Measurements from ENCODE around the gene KLHL26.

The KLHL26 gene

DNA sequence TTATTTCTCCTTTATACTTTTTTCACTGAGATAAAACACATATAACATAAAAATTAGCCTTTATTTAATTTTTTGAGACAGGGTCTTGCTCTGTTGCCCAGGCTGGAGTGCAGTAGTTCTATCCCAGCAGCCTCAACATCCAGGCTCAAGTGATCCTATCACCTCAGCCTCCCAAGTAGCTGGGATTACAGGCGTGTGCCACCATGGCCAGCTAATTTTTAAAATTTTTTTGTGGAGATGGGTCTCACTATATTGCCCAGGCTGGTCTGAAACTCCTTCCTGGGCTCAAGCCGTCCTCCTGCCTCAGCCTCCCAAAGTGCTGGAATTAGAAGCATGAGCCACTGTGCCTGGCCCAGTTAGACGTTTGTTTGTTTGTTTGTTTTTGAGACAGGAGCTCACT, 75.1 kb downstream of the KLHL26 start:
- Histone ChIP-seq H3K4me1 (ENCODE audit: control insufficient read depth in 5 of 5, insufficient read depth in 5 of 5, low read length in 5 of 5) (peaks cover 0 to 28% (median 23%) of the 10 kb centered on the region in 5 donors), H3K9me3 (ENCODE audit: control insufficient read depth in 5 of 5, low read length in 5 of 5) (no peaks in the 10 kb centered on the region), H3K4me3 (ENCODE audit: low read depth in 1 of 5, low read length in 5 of 5) (no peak overlapping the region), H3K27ac (ENCODE audit: low read depth, low read length) (no peak overlapping the region), H3K36me3 (ENCODE audit: control insufficient read depth in 5 of 5, insufficient read depth in 5 of 5, low read length in 5 of 5) (peaks cover 0 to 6% (median 0%) of the 10 kb centered on the region in 5 donors), H3K9ac (ENCODE audit: low read length in 5 of 5) (no peak overlapping the region), H3K27me3 (ENCODE audit: control insufficient read depth in 5 of 5, insufficient read depth in 4 of 5, low read length in 5 of 5) (no peaks in the 10 kb centered on the region)

DNA sequence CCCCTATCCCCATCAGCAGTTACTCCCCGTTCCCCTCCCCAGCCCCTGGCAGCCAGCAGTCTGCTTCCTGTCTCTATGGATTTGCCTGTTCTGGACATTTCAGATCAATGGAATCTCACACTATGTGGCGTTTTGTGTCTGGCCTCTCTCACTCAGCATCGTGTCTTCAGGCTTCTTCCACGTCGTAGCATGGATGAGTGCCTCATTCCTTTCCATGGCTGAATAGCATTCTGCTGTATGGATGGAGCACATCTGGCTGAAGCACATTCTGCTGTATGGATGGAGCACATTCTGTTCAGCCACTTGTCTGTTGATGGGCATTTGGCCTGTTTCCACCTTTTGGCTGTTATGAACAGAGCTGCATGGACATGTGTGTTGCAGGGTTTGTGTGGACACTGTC, 76.2 kb downstream of the KLHL26 start:
- peaks cover 0 to 6% (median 0%) of the 10 kb centered on the region in 5 donors for H3K36me3 ChIP-seq (ENCODE audit: control insufficient read depth in 5 of 5, insufficient read depth in 5 of 5, low read length in 5 of 5)
- H3K4me1 ChIP-seq (ENCODE audit: control insufficient read depth in 5 of 5, insufficient read depth in 5 of 5, low read length in 5 of 5), result peaks cover 0 to 32% (median 24%) of the 10 kb centered on the region in 5 donors
- H3K4me3 ChIP-seq (ENCODE audit: low read depth in 1 of 5, low read length in 5 of 5), result no peak overlapping the region
- H3K27me3 ChIP-seq (ENCODE audit: control insufficient read depth in 5 of 5, insufficient read depth in 4 of 5, low read length in 5 of 5), result no peaks in the 10 kb centered on the region
- no peak overlapping the region for H3K9ac ChIP-seq (ENCODE audit: low read length in 5 of 5)
- H3K9me3 ChIP-seq (ENCODE audit: control insufficient read depth in 5 of 5, low read length in 5 of 5), result no peaks in the 10 kb centered on the region
- H3K27ac ChIP-seq (ENCODE audit: low read depth, low read length), result no peak overlapping the region

DNA sequence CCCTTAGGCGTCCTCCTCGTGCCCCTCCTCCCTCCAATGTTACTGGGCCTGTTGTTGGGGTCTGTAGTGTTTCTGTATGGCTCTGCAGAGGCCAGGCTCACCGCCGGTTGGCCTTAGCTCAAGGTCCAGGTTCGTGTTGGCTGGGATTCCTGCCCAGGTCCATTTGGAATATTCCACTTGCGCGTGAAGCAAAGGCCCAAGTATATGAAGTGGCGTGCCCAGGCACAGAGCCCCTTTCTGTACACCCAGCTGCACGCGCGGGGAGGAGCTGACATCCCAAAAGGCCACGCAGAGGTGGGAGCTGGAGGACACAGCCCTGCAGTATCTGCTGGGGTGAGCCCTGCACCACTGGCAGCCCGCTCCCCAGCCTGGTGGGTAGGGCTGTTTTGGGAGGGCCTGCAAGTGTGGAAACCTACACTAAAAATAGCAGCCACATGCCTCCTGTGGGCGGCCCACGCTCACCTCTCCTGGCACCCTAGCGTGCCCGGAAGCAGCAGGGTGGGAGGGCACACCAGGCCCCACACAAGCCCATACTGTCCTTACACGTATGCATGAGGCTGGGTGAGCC, 76.8 kb downstream of the KLHL26 start:
- Histone ChIP-seq H3K27ac (ENCODE audit: low read depth, low read length) (no peak overlapping the region), H3K9me3 (ENCODE audit: control insufficient read depth in 5 of 5, low read length in 5 of 5) (no peaks in the 10 kb centered on the region), H3K36me3 (ENCODE audit: control insufficient read depth in 5 of 5, insufficient read depth in 5 of 5, low read length in 5 of 5) (peaks cover 0 to 6% (median 0%) of the 10 kb centered on the region in 5 donors), H3K4me3 (ENCODE audit: low read depth in 1 of 5, low read length in 5 of 5) (no peak overlapping the region), H3K4me1 (ENCODE audit: control insufficient read depth in 5 of 5, insufficient read depth in 5 of 5, low read length in 5 of 5) (peaks cover 0 to 31% (median 21%) of the 10 kb centered on the region in 5 donors), H3K9ac (ENCODE audit: low read length in 5 of 5) (no peak overlapping the region), H3K27me3 (ENCODE audit: control insufficient read depth in 5 of 5, insufficient read depth in 4 of 5, low read length in 5 of 5) (no peaks in the 10 kb centered on the region)

DNA sequence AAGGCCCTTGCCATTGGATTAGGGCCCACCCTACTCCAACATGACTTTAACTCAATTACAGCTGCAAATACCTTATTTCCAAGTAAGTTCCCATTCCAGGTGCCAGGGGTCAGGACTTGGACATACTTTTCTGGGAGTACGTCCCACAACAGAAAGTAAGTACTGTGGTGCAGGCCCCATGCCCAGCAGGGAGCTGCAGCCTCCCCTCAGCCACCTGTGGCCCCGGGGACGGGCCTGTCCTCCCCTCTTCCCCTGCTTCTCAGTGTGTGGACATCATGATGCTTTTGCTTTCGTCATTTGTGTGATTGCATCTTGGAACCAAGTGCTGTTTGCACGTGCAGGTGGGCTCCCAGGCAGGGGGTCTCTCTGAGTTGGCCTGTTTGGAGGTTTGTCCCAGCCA, 78.6 kb downstream of the KLHL26 start:
- Histone ChIP-seq H3K9ac (ENCODE audit: low read length in 5 of 5) (no peak overlapping the region), H3K4me3 (ENCODE audit: low read depth in 1 of 5, low read length in 5 of 5) (no peak overlapping the region), H3K36me3 (ENCODE audit: control insufficient read depth in 5 of 5, insufficient read depth in 5 of 5, low read length in 5 of 5) (peaks cover 0 to 6% (median 0%) of the 10 kb centered on the region in 5 donors), H3K27me3 (ENCODE audit: control insufficient read depth in 5 of 5, insufficient read depth in 4 of 5, low read length in 5 of 5) (no peaks in the 10 kb centered on the region), H3K27ac (ENCODE audit: low read depth, low read length) (no peak overlapping the region), H3K9me3 (ENCODE audit: control insufficient read depth in 5 of 5, low read length in 5 of 5) (no peaks in the 10 kb centered on the region), H3K4me1 (ENCODE audit: control insufficient read depth in 5 of 5, insufficient read depth in 5 of 5, low read length in 5 of 5) (peaks cover 0 to 14% (median 6%) of the 10 kb centered on the region in 5 donors)

DNA sequence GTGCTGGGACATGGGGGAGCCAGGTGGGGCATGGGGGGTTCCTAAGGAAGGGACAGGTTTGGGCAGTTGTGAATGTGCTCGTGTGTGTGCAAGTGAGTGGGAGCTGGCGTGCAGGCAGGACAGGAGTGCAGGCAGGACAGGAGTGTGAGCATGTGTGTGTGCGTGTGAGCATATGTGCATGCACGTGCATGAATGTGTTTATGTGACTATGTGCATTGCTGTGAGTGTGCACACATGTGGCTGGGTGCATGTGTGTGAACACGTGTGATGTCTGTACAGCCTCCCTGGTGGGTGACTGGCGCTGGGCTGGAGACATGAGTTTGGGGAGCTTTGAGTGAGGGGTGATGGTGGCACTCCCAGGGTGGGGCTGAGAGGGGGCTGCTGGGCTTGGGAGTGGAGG, 80.0 kb downstream of the KLHL26 start:
- Histone ChIP-seq H3K27me3 (ENCODE audit: control insufficient read depth in 5 of 5, insufficient read depth in 4 of 5, low read length in 5 of 5) (no peaks in the 10 kb centered on the region), H3K9me3 (ENCODE audit: control insufficient read depth in 5 of 5, low read length in 5 of 5) (no peaks in the 10 kb centered on the region), H3K9ac (ENCODE audit: low read length in 5 of 5) (no peak overlapping the region), H3K4me3 (ENCODE audit: low read depth in 1 of 5, low read length in 5 of 5) (no peak overlapping the region), H3K27ac (ENCODE audit: low read depth, low read length) (no peak overlapping the region), H3K36me3 (ENCODE audit: control insufficient read depth in 5 of 5, insufficient read depth in 5 of 5, low read length in 5 of 5) (peaks cover 0 to 6% (median 0%) of the 10 kb centered on the region in 5 donors), H3K4me1 (ENCODE audit: control insufficient read depth in 5 of 5, insufficient read depth in 5 of 5, low read length in 5 of 5) (peaks cover 0 to 5% (median 0%) of the 10 kb centered on the region in 5 donors)

DNA sequence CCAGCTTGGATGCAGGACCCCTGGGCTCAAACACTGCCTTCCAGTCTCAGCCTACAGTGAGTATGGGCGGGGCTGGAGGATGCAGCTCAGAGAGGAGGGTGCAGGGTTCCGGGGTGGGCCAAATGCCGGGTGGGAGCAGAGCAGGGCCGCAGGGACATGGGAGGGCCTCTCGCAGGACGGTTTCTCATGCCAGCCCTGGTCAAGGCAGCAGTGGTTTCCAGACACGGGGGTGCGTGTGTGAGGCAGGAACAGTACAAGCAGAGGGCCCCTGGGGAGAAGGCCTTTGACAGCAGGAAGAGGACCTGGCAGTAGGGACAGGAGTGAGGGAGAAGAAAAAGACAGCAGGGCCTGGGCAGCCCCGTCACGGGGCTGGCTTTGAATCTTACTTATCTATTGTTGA, 80.8 kb downstream of the KLHL26 start:
- no peak overlapping the region for H3K27ac ChIP-seq (ENCODE audit: low read depth, low read length)
- no peaks in the 10 kb centered on the region for H3K27me3 ChIP-seq (ENCODE audit: control insufficient read depth in 5 of 5, insufficient read depth in 4 of 5, low read length in 5 of 5)
- H3K36me3 ChIP-seq (ENCODE audit: control insufficient read depth in 5 of 5, insufficient read depth in 5 of 5, low read length in 5 of 5), result peaks cover 0 to 6% (median 4%) of the 10 kb centered on the region in 5 donors
- H3K9ac ChIP-seq (ENCODE audit: low read length in 5 of 5), result no peak overlapping the region
- H3K9me3 ChIP-seq (ENCODE audit: control insufficient read depth in 5 of 5, low read length in 5 of 5), result peaks cover 0 to 4% (median 2%) of the 10 kb centered on the region in 5 donors
- no peak overlapping the region for H3K4me3 ChIP-seq (ENCODE audit: low read depth in 1 of 5, low read length in 5 of 5)
- peaks cover 0 to 5% (median 0%) of the 10 kb centered on the region in 5 donors for H3K4me1 ChIP-seq (ENCODE audit: control insufficient read depth in 5 of 5, insufficient read depth in 5 of 5, low read length in 5 of 5)

DNA sequence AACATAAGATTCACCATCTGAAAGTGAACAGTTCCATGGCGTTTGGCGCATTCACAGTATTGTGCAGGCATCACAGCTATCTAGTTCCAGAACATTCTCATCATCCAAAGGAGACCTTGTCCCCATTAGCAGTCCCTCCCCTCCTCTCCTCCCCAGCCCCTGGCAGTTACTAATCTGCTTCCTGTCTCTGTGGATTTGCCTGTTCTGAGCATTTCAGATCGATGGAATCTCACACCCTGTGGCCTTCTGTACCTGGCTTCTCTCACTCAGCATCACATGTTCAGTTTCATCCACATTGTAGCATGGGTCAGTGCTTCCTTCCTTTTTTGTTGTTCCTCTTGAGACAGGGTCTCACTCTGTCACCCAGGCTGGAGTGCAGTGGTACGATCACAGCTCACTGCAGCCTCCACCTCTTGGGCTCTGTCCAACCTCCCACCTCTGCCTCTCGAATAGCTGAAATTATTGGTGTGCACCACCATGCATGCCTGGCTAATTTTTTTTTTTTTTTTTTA, 81.2 kb downstream of the KLHL26 start:
- H3K4me1 ChIP-seq (ENCODE audit: control insufficient read depth in 5 of 5, insufficient read depth in 5 of 5, low read length in 5 of 5), result peaks cover 0 to 5% (median 0%) of the 10 kb centered on the region in 5 donors
- peaks cover 0 to 6% (median 5%) of the 10 kb centered on the region in 5 donors for H3K36me3 ChIP-seq (ENCODE audit: control insufficient read depth in 5 of 5, insufficient read depth in 5 of 5, low read length in 5 of 5)
- peaks cover 0 to 4% (median 2%) of the 10 kb centered on the region in 5 donors for H3K9me3 ChIP-seq (ENCODE audit: control insufficient read depth in 5 of 5, low read length in 5 of 5)
- H3K27me3 ChIP-seq (ENCODE audit: control insufficient read depth in 5 of 5, insufficient read depth in 4 of 5, low read length in 5 of 5), result no peaks in the 10 kb centered on the region
- no peak overlapping the region for H3K27ac ChIP-seq (ENCODE audit: low read depth, low read length)
- no peak overlapping the region for H3K9ac ChIP-seq (ENCODE audit: low read length in 5 of 5)
- no peak overlapping the region for H3K4me3 ChIP-seq (ENCODE audit: low read depth in 1 of 5, low read length in 5 of 5)

DNA sequence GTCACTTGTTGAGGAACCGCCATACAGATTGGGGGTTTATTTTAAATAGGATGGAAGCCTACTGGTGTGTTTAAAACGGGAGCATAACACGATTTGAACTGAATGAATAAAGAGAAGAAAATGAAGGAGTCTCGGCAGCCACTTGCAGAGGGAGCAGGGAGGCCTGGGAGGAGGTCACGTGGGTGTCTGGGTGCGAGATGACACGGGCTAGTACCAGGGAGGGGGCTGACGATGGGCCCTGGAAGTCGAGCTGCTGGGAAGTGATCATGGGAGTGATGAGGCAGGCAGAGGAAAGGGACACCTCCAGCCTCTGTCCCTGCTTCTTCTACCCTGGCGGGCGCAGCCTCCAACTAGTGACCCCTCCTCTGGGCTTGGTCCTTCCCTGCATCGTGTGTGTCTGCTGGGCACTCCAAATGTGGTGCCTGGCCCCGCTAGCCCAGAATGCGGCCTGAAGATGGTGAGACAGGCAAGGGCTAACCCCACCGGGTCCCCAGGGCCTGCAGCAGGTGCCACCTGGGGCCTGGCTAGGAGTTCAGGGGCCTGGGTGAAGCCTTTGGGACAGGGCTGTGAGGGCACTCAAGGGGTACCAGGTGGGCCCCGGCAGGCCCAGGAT, 82.1 kb downstream of the KLHL26 start:
- Histone ChIP-seq H3K27ac (ENCODE audit: low read depth, low read length) (no peak overlapping the region), H3K4me1 (ENCODE audit: control insufficient read depth in 5 of 5, insufficient read depth in 5 of 5, low read length in 5 of 5) (peaks cover 0 to 5% (median 0%) of the 10 kb centered on the region in 5 donors), H3K4me3 (ENCODE audit: low read depth in 1 of 5, low read length in 5 of 5) (no peak overlapping the region), H3K27me3 (ENCODE audit: control insufficient read depth in 5 of 5, insufficient read depth in 4 of 5, low read length in 5 of 5) (no peaks in the 10 kb centered on the region), H3K9ac (ENCODE audit: low read length in 5 of 5) (no peak overlapping the region), H3K36me3 (ENCODE audit: control insufficient read depth in 5 of 5, insufficient read depth in 5 of 5, low read length in 5 of 5) (peaks cover 0 to 6% (median 5%) of the 10 kb centered on the region in 5 donors), H3K9me3 (ENCODE audit: control insufficient read depth in 5 of 5, low read length in 5 of 5) (peaks cover 0 to 4% (median 2%) of the 10 kb centered on the region in 5 donors)

DNA sequence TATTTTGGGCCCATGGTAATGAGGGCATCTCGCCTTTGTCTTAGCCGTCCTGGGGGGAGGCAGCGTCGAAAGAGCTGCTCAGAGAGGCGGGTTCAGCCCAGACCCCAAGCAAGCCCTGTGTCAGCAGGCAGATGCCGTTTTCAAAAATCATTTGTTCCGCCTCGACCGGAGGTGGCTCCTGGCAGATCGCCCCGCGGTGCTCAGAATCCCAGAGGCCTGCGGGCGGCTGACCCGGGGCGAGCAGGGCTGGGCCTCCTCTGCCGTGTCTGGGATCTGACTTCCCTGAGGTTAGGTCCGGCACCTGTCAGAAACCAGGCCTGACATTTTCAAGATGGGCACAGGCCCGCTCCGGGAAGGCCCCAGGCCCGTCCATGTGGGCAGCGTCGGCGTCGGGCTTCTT, 82.7 kb downstream of the KLHL26 start:
- peaks cover 0 to 6% (median 5%) of the 10 kb centered on the region in 5 donors for H3K36me3 ChIP-seq (ENCODE audit: control insufficient read depth in 5 of 5, insufficient read depth in 5 of 5, low read length in 5 of 5)
- H3K27ac ChIP-seq (ENCODE audit: low read depth, low read length), result no peak overlapping the region
- no peak overlapping the region for H3K9ac ChIP-seq (ENCODE audit: low read length in 5 of 5)
- H3K9me3 ChIP-seq (ENCODE audit: control insufficient read depth in 5 of 5, low read length in 5 of 5), result peaks cover 0 to 4% (median 2%) of the 10 kb centered on the region in 5 donors
- H3K4me1 ChIP-seq (ENCODE audit: control insufficient read depth in 5 of 5, insufficient read depth in 5 of 5, low read length in 5 of 5), result peaks cover 0 to 5% (median 0%) of the 10 kb centered on the region in 5 donors
- H3K27me3 ChIP-seq (ENCODE audit: control insufficient read depth in 5 of 5, insufficient read depth in 4 of 5, low read length in 5 of 5), result no peaks in the 10 kb centered on the region
- H3K4me3 ChIP-seq (ENCODE audit: low read depth in 1 of 5, low read length in 5 of 5), result no peak overlapping the region
